GM12878 (cell line): ENCODE results near the gene PUSL1. TPM values are rescaled to one million over a fixed set of nuclear protein-coding genes. Genes with fewer than 3 reads are reported as not detected.

Experiments used
- BCL3 ChIP-seq: IDR thresholded peaks from 2 replicates; pipeline ENCODE4 v1.6.1; 2011; ENCODE audit warnings: borderline replicate concordance, low read depth, mild to moderate bottlenecking, moderate library complexity, low read length; ENCODE audit not compliant: insufficient read depth, poor library complexity, severe bottlenecking
- E2F4 ChIP-seq: IDR thresholded peaks from 2 replicates; pipeline ENCODE4 v1.6.1; 2012; ENCODE audit warnings: low read depth, low read length, improper control_type of control experiment
- IKZF1 ChIP-seq: fragments of 450-650 bp; conservative IDR thresholded peaks from 2 replicates; pipeline ENCODE4 v1.6.1; 2017; ENCODE audit warnings: antibody characterized with exemption, mild to moderate bottlenecking
- MEF2A ChIP-seq: IDR thresholded peaks from 2 replicates; pipeline ENCODE4 v1.6.1; 2011; ENCODE audit warnings: low read depth, mild to moderate bottlenecking, low read length, moderate library complexity; ENCODE audit not compliant: insufficient read depth
- STAT3 ChIP-seq: IDR thresholded peaks from 2 replicates; pipeline ENCODE4 v1.6.1; 2011; ENCODE audit warnings: low read depth, low read length, improper control_type of control experiment
- ZNF217 ChIP-seq: fragments of 450-650 bp; IDR thresholded peaks from 2 replicates; pipeline ENCODE4 v1.6.1; 2017; ENCODE audit warnings: antibody characterized with exemption, mild to moderate bottlenecking
- ZNF24 ChIP-seq: fragments of 450-650 bp; IDR thresholded peaks from 2 replicates; pipeline ENCODE4 v1.6.1; 2017; ENCODE audit warnings: antibody characterized with exemption, mild to moderate bottlenecking
- ZNF384 ChIP-seq: IDR thresholded peaks from 2 replicates; pipeline ENCODE4 v1.6.1; 2012; ENCODE audit warnings: low read depth, mild to moderate bottlenecking, low read length, improper control_type of control experiment, borderline replicate concordance
- polyA plus RNA-seq, 11 experiments: library from polyadenylated mRNA; depleted of rRNA in 4 of 11; unstranded in 6 of 11; stranded (reverse) in 5 of 11; fragments of >200 nt; fragmentation: Nextera tagmentation in 4 of 11; fragmentation: Illumina TruSeq in 1 of 11; extraction: Ambion mirVana in 4 of 11; extraction: Trizol in 1 of 11; gene quantifications; 1 replicate in 1 of 11; 2 replicates in 10 of 11; pipeline versions ENCODE4 v1.2.1 to v1.2.3, GENCODE V29; 2011 to 2016; ENCODE audit warnings: inconsistent platforms in 2 of 11, missing spikeins in 2 of 11, low read depth in 1 of 11
- total RNA-seq, 4 experiments: library from RNA; depleted of rRNA in 3 of 4; stranded (reverse); fragments of >200 nt in 3 of 4; fragmentation: Illumina TruSeq in 1 of 4; extraction: Trizol in 1 of 4; gene quantifications; 2 replicates each; pipeline versions ENCODE4 v1.2.1 to v1.2.3, GENCODE V29; 2013 to 2021
- TF ChIP-seq, protein P1 (sequence below): fragments of 450-650 bp; IDR thresholded peaks from 2 replicates; pipeline ENCODE4 v1.6.1; 2017; ENCODE audit warnings: borderline replicate concordance
- TF ChIP-seq, protein P2 (sequence below): fragments of 450-650 bp; IDR thresholded peaks from 2 replicates; pipeline ENCODE4 v1.6.1; 2016; ENCODE audit warnings: mild to moderate bottlenecking
- TF ChIP-seq, protein P3 (sequence below): IDR thresholded peaks from 2 replicates; pipeline ENCODE4 v1.6.1; 2012; ENCODE audit warnings: improper control_type of control experiment, low read depth, low read length; ENCODE audit not compliant: insufficient replicate concordance
- TF ChIP-seq, protein P4 (sequence below): fragments of 150-350 bp; IDR thresholded peaks from 2 replicates; pipeline ENCODE4 v1.6.1; 2016; ENCODE audit warnings: low read depth, low read length

The PUSL1 gene
- total and polyA plus RNA-seq, 10 of the 15 experiments (the other 5 are each of a cell fraction or from before 2014, with no cell fraction given) = 0.16 to 28.4 (median 15.1) TPM

- TF ChIP-seq E2F4 (no peak), ZNF217 (no peak), BCL3 (peak; percentile 38), STAT3 (no peak), ZNF24 (no peak), MEF2A (no peak), ZNF384 (no peak), IKZF1 (no peak)
- TF ChIP-seq, protein P1, sequence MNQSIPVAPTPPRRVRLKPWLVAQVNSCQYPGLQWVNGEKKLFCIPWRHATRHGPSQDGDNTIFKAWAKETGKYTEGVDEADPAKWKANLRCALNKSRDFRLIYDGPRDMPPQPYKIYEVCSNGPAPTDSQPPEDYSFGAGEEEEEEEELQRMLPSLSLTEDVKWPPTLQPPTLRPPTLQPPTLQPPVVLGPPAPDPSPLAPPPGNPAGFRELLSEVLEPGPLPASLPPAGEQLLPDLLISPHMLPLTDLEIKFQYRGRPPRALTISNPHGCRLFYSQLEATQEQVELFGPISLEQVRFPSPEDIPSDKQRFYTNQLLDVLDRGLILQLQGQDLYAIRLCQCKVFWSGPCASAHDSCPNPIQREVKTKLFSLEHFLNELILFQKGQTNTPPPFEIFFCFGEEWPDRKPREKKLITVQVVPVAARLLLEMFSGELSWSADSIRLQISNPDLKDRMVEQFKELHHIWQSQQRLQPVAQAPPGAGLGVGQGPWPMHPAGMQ = no peak
- TF ChIP-seq, protein P2, sequence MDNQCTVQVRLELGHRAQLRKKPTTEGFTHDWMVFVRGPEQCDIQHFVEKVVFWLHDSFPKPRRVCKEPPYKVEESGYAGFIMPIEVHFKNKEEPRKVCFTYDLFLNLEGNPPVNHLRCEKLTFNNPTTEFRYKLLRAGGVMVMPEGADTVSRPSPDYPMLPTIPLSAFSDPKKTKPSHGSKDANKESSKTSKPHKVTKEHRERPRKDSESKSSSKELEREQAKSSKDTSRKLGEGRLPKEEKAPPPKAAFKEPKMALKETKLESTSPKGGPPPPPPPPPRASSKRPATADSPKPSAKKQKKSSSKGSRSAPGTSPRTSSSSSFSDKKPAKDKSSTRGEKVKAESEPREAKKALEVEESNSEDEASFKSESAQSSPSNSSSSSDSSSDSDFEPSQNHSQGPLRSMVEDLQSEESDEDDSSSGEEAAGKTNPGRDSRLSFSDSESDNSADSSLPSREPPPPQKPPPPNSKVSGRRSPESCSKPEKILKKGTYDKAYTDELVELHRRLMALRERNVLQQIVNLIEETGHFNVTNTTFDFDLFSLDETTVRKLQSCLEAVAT = no peak
- TF ChIP-seq, protein P3, sequence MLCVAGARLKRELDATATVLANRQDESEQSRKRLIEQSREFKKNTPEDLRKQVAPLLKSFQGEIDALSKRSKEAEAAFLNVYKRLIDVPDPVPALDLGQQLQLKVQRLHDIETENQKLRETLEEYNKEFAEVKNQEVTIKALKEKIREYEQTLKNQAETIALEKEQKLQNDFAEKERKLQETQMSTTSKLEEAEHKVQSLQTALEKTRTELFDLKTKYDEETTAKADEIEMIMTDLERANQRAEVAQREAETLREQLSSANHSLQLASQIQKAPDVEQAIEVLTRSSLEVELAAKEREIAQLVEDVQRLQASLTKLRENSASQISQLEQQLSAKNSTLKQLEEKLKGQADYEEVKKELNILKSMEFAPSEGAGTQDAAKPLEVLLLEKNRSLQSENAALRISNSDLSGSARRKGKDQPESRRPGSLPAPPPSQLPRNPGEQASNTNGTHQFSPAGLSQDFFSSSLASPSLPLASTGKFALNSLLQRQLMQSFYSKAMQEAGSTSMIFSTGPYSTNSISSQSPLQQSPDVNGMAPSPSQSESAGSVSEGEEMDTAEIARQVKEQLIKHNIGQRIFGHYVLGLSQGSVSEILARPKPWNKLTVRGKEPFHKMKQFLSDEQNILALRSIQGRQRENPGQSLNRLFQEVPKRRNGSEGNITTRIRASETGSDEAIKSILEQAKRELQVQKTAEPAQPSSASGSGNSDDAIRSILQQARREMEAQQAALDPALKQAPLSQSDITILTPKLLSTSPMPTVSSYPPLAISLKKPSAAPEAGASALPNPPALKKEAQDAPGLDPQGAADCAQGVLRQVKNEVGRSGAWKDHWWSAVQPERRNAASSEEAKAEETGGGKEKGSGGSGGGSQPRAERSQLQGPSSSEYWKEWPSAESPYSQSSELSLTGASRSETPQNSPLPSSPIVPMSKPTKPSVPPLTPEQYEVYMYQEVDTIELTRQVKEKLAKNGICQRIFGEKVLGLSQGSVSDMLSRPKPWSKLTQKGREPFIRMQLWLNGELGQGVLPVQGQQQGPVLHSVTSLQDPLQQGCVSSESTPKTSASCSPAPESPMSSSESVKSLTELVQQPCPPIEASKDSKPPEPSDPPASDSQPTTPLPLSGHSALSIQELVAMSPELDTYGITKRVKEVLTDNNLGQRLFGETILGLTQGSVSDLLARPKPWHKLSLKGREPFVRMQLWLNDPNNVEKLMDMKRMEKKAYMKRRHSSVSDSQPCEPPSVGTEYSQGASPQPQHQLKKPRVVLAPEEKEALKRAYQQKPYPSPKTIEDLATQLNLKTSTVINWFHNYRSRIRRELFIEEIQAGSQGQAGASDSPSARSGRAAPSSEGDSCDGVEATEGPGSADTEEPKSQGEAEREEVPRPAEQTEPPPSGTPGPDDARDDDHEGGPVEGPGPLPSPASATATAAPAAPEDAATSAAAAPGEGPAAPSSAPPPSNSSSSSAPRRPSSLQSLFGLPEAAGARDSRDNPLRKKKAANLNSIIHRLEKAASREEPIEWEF = no peak
- TF ChIP-seq, protein P4, sequence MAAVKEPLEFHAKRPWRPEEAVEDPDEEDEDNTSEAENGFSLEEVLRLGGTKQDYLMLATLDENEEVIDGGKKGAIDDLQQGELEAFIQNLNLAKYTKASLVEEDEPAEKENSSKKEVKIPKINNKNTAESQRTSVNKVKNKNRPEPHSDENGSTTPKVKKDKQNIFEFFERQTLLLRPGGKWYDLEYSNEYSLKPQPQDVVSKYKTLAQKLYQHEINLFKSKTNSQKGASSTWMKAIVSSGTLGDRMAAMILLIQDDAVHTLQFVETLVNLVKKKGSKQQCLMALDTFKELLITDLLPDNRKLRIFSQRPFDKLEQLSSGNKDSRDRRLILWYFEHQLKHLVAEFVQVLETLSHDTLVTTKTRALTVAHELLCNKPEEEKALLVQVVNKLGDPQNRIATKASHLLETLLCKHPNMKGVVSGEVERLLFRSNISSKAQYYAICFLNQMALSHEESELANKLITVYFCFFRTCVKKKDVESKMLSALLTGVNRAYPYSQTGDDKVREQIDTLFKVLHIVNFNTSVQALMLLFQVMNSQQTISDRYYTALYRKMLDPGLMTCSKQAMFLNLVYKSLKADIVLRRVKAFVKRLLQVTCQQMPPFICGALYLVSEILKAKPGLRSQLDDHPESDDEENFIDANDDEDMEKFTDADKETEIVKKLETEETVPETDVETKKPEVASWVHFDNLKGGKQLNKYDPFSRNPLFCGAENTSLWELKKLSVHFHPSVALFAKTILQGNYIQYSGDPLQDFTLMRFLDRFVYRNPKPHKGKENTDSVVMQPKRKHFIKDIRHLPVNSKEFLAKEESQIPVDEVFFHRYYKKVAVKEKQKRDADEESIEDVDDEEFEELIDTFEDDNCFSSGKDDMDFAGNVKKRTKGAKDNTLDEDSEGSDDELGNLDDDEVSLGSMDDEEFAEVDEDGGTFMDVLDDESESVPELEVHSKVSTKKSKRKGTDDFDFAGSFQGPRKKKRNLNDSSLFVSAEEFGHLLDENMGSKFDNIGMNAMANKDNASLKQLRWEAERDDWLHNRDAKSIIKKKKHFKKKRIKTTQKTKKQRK = no peak
These were observed 36.4 kb downstream of the PUSL1 start (continued) for GRCh38 chr1:1344655-1345361.
